ENCODE measurements around the gene IFT122.
"Not testable (repeated sequence)": the region's sequence is repeated elsewhere in the genome, so short reads cannot be mapped to it uniquely, and the experiment has no call there.

The IFT122 gene

GRCh38 chr3:129542747-129543146, 102.7 kb downstream of the IFT122 start:
- TF ChIP-seq CTCF (IDR thresholded peaks at IDR 0.05; ENCODE audit: insufficient read depth, low read depth, low read length, missing control alignments) = no peak

GRCh38 chr3:129543156-129543790, 103.2 kb downstream of the IFT122 start, which contains the start of gene H1-8:
H1-8 (plus strand) TSS chr3:129543175; CDS start chr3:129543219, 44 bp downstream.
- no peak within 1 kb of the TSS for H3K4me3 ChIP-seq (ENCODE audit: low read depth, low read length)
- no peak for DNase-seq (ENCODE audit: low read depth)
- TF ChIP-seq CTCF (IDR thresholded peaks at IDR 0.05; ENCODE audit: insufficient read depth, low read depth, low read length, missing control alignments) = no peak

More at GRCh38 chr3:129542747-129543146, 102.7 kb downstream of the IFT122 start:
- no peak overlapping the region for H3K4me3 ChIP-seq (ENCODE audit: low read depth, low read length)
- no peak for DNase-seq (ENCODE audit: low read depth)

GRCh38 chr3:129543999-129544398, 104.0 kb downstream of the IFT122 start:
- no peak overlapping the region for H3K4me3 ChIP-seq (ENCODE audit: low read depth, low read length)
- no peak for DNase-seq (ENCODE audit: low read depth)
- TF ChIP-seq CTCF (IDR thresholded peaks at IDR 0.05; ENCODE audit: insufficient read depth, low read depth, low read length, missing control alignments) = no peak

GRCh38 chr3:129545951-129546350, 105.9 kb downstream of the IFT122 start:
- DNase-seq (ENCODE audit: low read depth); H3K4me3 ChIP-seq (ENCODE audit: low read depth, low read length): not testable (repeated sequence)

GRCh38 chr3:129547241-129547640, 107.2 kb downstream of the IFT122 start:
- DNase-seq (ENCODE audit: low read depth) = no peak
- no peak overlapping the region for H3K4me3 ChIP-seq (ENCODE audit: low read depth, low read length)
- no peak for TF ChIP-seq CTCF (IDR thresholded peaks at IDR 0.05; ENCODE audit: insufficient read depth, low read depth, low read length, missing control alignments)

- H3K4me3 ChIP-seq (ENCODE audit: low read depth, low read length) = no peak overlapping the region
- no peak for DNase-seq (ENCODE audit: low read depth)
- no peak for TF ChIP-seq CTCF (IDR thresholded peaks at IDR 0.05; ENCODE audit: insufficient read depth, low read depth, low read length, missing control alignments)
Observed at GRCh38 chr3:129548104-129548965, 108.3 kb downstream of the IFT122 start.

- TF ChIP-seq CTCF (IDR thresholded peaks at IDR 0.05; ENCODE audit: insufficient read depth, low read depth, low read length, missing control alignments) = no peak
- DNase-seq (ENCODE audit: low read depth) = no peak
- no peak overlapping the region for H3K4me3 ChIP-seq (ENCODE audit: low read depth, low read length)
Observed at GRCh38 chr3:129549006-129549800, 109.2 kb downstream of the IFT122 start.
